Glutamatergic neuron (in vitro differentiated cells): Measurements from ENCODE around the gene NAV2. TPM values are rescaled to one million over a fixed set of nuclear protein-coding genes. Genes with fewer than 3 reads are reported as not detected.
A peak's percentile ranks its signal among the peaks of the same experiment; 100 is the strongest.

ENCODE experiments used
- DNase-seq: peaks from one replicate; pipeline ENCODE4 v3.0.0; 2022
- H3K27ac Mint-ChIP-seq: one replicate; pipeline ENCODE4 v1.8.0; 2020; ENCODE audit warnings: mild to moderate bottlenecking, mixed read lengths, inconsistent platforms; ENCODE audit not compliant: unreplicated experiment
- H3K27me3 Mint-ChIP-seq: one replicate; pipeline ENCODE4 v1.8.0; 2020; ENCODE audit warnings: mild to moderate bottlenecking, moderate library complexity, mixed read lengths, inconsistent platforms; ENCODE audit not compliant: unreplicated experiment
- H3K36me3 Mint-ChIP-seq: one replicate; pipeline ENCODE4 v1.8.0; 2020; ENCODE audit warnings: mild to moderate bottlenecking, mixed read lengths, inconsistent platforms; ENCODE audit not compliant: unreplicated experiment
- H3K4me1 Mint-ChIP-seq: one replicate; pipeline ENCODE4 v1.8.0; 2020; ENCODE audit warnings: mild to moderate bottlenecking, low read depth, mixed read lengths, inconsistent platforms; ENCODE audit not compliant: unreplicated experiment
- H3K4me3 Mint-ChIP-seq: one replicate; pipeline ENCODE4 v1.8.0; 2020; ENCODE audit warnings: mild to moderate bottlenecking, mixed read lengths, inconsistent platforms; ENCODE audit not compliant: unreplicated experiment
- H3K9me3 Mint-ChIP-seq: one replicate; pipeline ENCODE4 v1.8.0; 2020; ENCODE audit warnings: mild to moderate bottlenecking, moderate library complexity, mixed read lengths, inconsistent platforms; ENCODE audit not compliant: unreplicated experiment
- CTCF ChIP-seq: fragments of 200-600 bp; sonication (generic); IDR thresholded peaks from one replicate; pipeline ENCODE4 v1.5.0; 2021; ENCODE audit not compliant: partially characterized antibody, unreplicated experiment
- total RNA-seq: library from RNA; stranded (reverse); fragmentation: NEBNext Ultra II Directional; extraction: Animal tissue kit (Norgen Biotek cat#: 25700); gene quantifications from one replicate; pipeline ENCODE4 v1.2.1, GENCODE V29; 2021; ENCODE audit not compliant: unreplicated experiment

The NAV2 gene
- total RNA-seq, 1 donor from 2014 or later: 117 TPM

- H3K36me3 Mint-ChIP-seq: no peaks in the 10 kb centered on the region
- H3K4me1 Mint-ChIP-seq: peaks cover 23% of the 10 kb centered on the region
- H3K4me3 Mint-ChIP-seq: no peak overlapping the region
- no peak for DNase-seq
- no peak for TF ChIP-seq CTCF
- no peaks in the 10 kb centered on the region for H3K9me3 Mint-ChIP-seq
- no peak overlapping the region for H3K27ac Mint-ChIP-seq
- H3K27me3 Mint-ChIP-seq: peaks cover 3% of the 10 kb centered on the region
Observed at GRCh38 chr11:19843079-19843478, 130.4 kb downstream of the NAV2 start.

- Mint-ChIP-seq H3K27me3 (peaks cover 3% of the 10 kb centered on the region), H3K4me1 (peaks cover 31% of the 10 kb centered on the region), H3K9me3 (peaks cover 2% of the 10 kb centered on the region), H3K36me3 (no peaks in the 10 kb centered on the region), H3K4me3 (no peak overlapping the region), H3K27ac (no peak overlapping the region)
- no peak for DNase-seq
- no peak for TF ChIP-seq CTCF
Observed at GRCh38 chr11:19844012-19844411, 131.4 kb downstream of the NAV2 start.

- DNase-seq: no peak
- Mint-ChIP-seq H3K4me1 (peaks cover 39% of the 10 kb centered on the region), H3K36me3 (no peaks in the 10 kb centered on the region), H3K27ac (no peak overlapping the region), H3K4me3 (no peak overlapping the region), H3K27me3 (peaks cover 3% of the 10 kb centered on the region), H3K9me3 (peaks cover 7% of the 10 kb centered on the region)
- TF ChIP-seq CTCF: no peak
Observed at GRCh38 chr11:19844806-19845205, 132.2 kb downstream of the NAV2 start.

GRCh38 chr11:19845626-19846025 is 133.0 kb downstream of the NAV2 start:
- peak overlapping the region; percentile 52 for H3K27ac Mint-ChIP-seq
- no peak for DNase-seq
- H3K9me3 Mint-ChIP-seq: peaks cover 14% of the 10 kb centered on the region
- no peak overlapping the region for H3K4me3 Mint-ChIP-seq
- peaks cover 7% of the 10 kb centered on the region for H3K27me3 Mint-ChIP-seq
- no peak for TF ChIP-seq CTCF
- peaks cover 46% of the 10 kb centered on the region for H3K4me1 Mint-ChIP-seq
- no peaks in the 10 kb centered on the region for H3K36me3 Mint-ChIP-seq

GRCh38 chr11:19846654-19847305 is 134.1 kb downstream of the NAV2 start:
- TF ChIP-seq CTCF: no peak
- peaks cover 9% of the 10 kb centered on the region for H3K27me3 Mint-ChIP-seq
- H3K9me3 Mint-ChIP-seq: peaks cover 14% of the 10 kb centered on the region
- DNase-seq: no peak
- no peak overlapping the region for H3K27ac Mint-ChIP-seq
- peaks cover 3% of the 10 kb centered on the region for H3K36me3 Mint-ChIP-seq
- H3K4me1 Mint-ChIP-seq: peaks cover 48% of the 10 kb centered on the region
- no peak overlapping the region for H3K4me3 Mint-ChIP-seq
